Endothelial cell of umbilical vein (primary cell): ENCODE measurements around the gene HMCES. TPM values are rescaled to one million over a fixed set of nuclear protein-coding genes. Genes with fewer than 3 reads are reported as not detected.

Experiments used
- BruUV-seq: library from RNA; stranded (reverse); fragments of 400-500 nt; replicated peaks from 2 replicates; lab custom pipeline; 2021; lab: Mats Ljungman, UMichigan
- CTCF ChIA-PET: fragments of 300-600, 350-600 bp; sonication (Branson Sonifier 250); formaldehyde crosslinking; loops from one replicate; lab custom pipeline; 2021; ENCODE audit warnings: antibody characterized with exemption, inconsistent platforms; lab: Charles Lee
- POLR2A ChIA-PET: fragments of 300-600, 350-600 bp; sonication (Branson Sonifier 250); formaldehyde crosslinking; loops from one replicate; lab custom pipeline; 2021; ENCODE audit warnings: antibody characterized with exemption, inconsistent platforms; lab: Charles Lee
- DNase-seq: peaks from one replicate; pipeline ENCODE4 v3.0.0-alpha.2; 2011; ENCODE audit warnings: low read depth, low spot score
- FAIRE-seq: peaks from 2 replicates; lab custom pipeline; 2011; peaks lifted over from hg19 to GRCh38; lab: Jason Lieb, UNC
- H2AFZ ChIP-seq: 2 replicates; pipeline ENCODE4 v1.6.0; 2012; ENCODE audit warnings: low read depth, low read length, control low read depth, inconsistent platforms
- H3K27ac ChIP-seq: 2 replicates; pipeline ENCODE4 v1.5.1; 2011; ENCODE audit warnings: low read depth, mild to moderate bottlenecking, control low read depth, low read length, moderate library complexity; ENCODE audit not compliant: insufficient read depth
- H3K27me3 ChIP-seq, 2 experiments: 2 replicates each; pipeline versions ENCODE4 v1.6.0 to v1.6.1; 2011; ENCODE audit warnings: low read length in 2 of 2, mixed read lengths in 1 of 2; ENCODE audit not compliant: control insufficient read depth in 2 of 2, insufficient read depth in 2 of 2
- H3K36me3 ChIP-seq, 2 experiments: 2 replicates in 1 of 2; 3 replicates in 1 of 2; pipeline ENCODE4 v1.5.1; 2011; ENCODE audit warnings: low read length in 2 of 2, mild to moderate bottlenecking in 1 of 2, moderate library complexity in 1 of 2; ENCODE audit not compliant: control insufficient read depth in 2 of 2, insufficient read depth in 2 of 2; ENCODE audit errors: extremely low read depth in 1 of 2
- H3K4me1 ChIP-seq: 3 replicates; pipeline ENCODE4 v1.5.1; 2011; ENCODE audit warnings: mild to moderate bottlenecking, low read length; ENCODE audit not compliant: control insufficient read depth, insufficient read depth; ENCODE audit errors: extremely low read depth
- H3K4me2 ChIP-seq: 2 replicates; pipeline ENCODE4 v1.6.1; 2011; ENCODE audit warnings: low read length, control low read depth, mixed read lengths; ENCODE audit not compliant: insufficient read depth
- H3K4me3 ChIP-seq, 3 experiments: fragments of 200-600 bp in 1 of 3; sonication (generic), shearing (Covaris generic) in 1 of 3; replicated peaks in 1 of 3; 2 replicates each; pipeline ENCODE4 v1.5.1; 2011 to 2016; ENCODE audit warnings: control low read depth in 3 of 3, low read length in 3 of 3, mild to moderate bottlenecking in 2 of 3, inconsistent platforms in 1 of 3, low read depth in 1 of 3, moderate library complexity in 1 of 3; ENCODE audit not compliant: insufficient read depth in 1 of 3
- H3K79me2 ChIP-seq: 2 replicates; pipeline ENCODE4 v1.6.0; 2012; ENCODE audit warnings: low read length, inconsistent platforms; ENCODE audit not compliant: control insufficient read depth, insufficient read depth
- H3K9ac ChIP-seq: replicated peaks from 2 replicates; pipeline ENCODE3; 2011; ENCODE audit warnings: low read length, control low read depth; ENCODE audit not compliant: insufficient read depth; ENCODE audit errors: extremely low read depth
- H3K9me1 ChIP-seq: replicated peaks from 3 replicates; pipeline ENCODE4 v1.6.0; 2011; ENCODE audit warnings: mild to moderate bottlenecking, low read length; ENCODE audit not compliant: control insufficient read depth, insufficient read depth; ENCODE audit errors: extremely low read depth
- H3K9me3 ChIP-seq: replicated peaks from 2 replicates; pipeline ENCODE4 v1.5.1; 2012; ENCODE audit warnings: low read length, inconsistent platforms; ENCODE audit not compliant: control insufficient read depth, insufficient read depth
- H4K20me1 ChIP-seq: replicated peaks from 2 replicates; pipeline ENCODE3; 2011; ENCODE audit warnings: mild to moderate bottlenecking, low read length; ENCODE audit not compliant: control insufficient read depth, insufficient read depth; ENCODE audit errors: extremely low read depth
- EZH2 ChIP-seq: IDR thresholded peaks from 2 replicates; pipeline ENCODE4 v1.6.1; 2012; ENCODE audit warnings: borderline replicate concordance, low read depth, mild to moderate bottlenecking, moderate library complexity, low read length, inconsistent platforms; ENCODE audit not compliant: severe bottlenecking
- FOS ChIP-seq: IDR thresholded peaks from 2 replicates; pipeline ENCODE4 v1.6.1; 2011; ENCODE audit warnings: mild to moderate bottlenecking, low read length, moderate library complexity, borderline replicate concordance; ENCODE audit not compliant: insufficient read depth
- GATA2 ChIP-seq: IDR thresholded peaks from 2 replicates; pipeline ENCODE4 v1.7.0; 2011; ENCODE audit warnings: low read depth, mild to moderate bottlenecking, moderate library complexity, mixed read lengths, low read length; ENCODE audit not compliant: insufficient read length, insufficient read depth
- JUN ChIP-seq: IDR thresholded peaks from 2 replicates; pipeline ENCODE4 v1.6.1; 2011; ENCODE audit warnings: borderline replicate concordance, low read depth; ENCODE audit not compliant: insufficient read length, insufficient read depth
- MYC ChIP-seq: IDR thresholded peaks from one replicate; pipeline ENCODE4 v1.6.1; 2011; ENCODE audit warnings: mild to moderate bottlenecking, low read depth, low read length
- POLR2A ChIP-seq: IDR thresholded peaks from 2 replicates; pipeline ENCODE4 v1.6.1; 2012; ENCODE audit warnings: low read depth, mild to moderate bottlenecking, control low read depth, low read length
- POLR2AphosphoS5 ChIP-seq: IDR thresholded peaks from 2 replicates; pipeline ENCODE4 v1.6.1; 2012; ENCODE audit warnings: low read depth, mild to moderate bottlenecking, control low read depth, low read length, moderate library complexity; ENCODE audit not compliant: insufficient read depth
- dilution Hi-C: fragments of 300-500 bp; cut with MboI; formaldehyde crosslinking; loops from one replicate; pipeline ENCODE4 v1.15.0; 2019; ENCODE audit warnings: low sequenced_read_pairs; ENCODE audit not compliant: extremely low pct_ligation_motif_present
- intact Hi-C: fragments of 100-400 bp; cut with micrococcal nuclease; formaldehyde crosslinking; loops from one replicate; pipeline ENCODE4 v1.10.0; 2022
- polyA plus RNA-seq, 4 experiments: library from polyadenylated mRNA; depleted of rRNA in 3 of 4; stranded (reverse) in 3 of 4; unstranded in 1 of 4; fragments of >200 nt; gene quantifications; 2 replicates each; pipeline versions ENCODE4 v1.2.1 to v1.2.3, GENCODE V29; 2011 to 2012; ENCODE audit warnings: missing spikeins in 1 of 4
- total RNA-seq: library from RNA; stranded (reverse); gene quantifications from 2 replicates; pipeline ENCODE4 v1.2.3, GENCODE V29; 2021
- TF ChIP-seq, protein P1 (sequence below): IDR thresholded peaks from 2 replicates; pipeline ENCODE4 v1.6.1; 2011; ENCODE audit not compliant: insufficient read depth, insufficient read length
- TF ChIP-seq, protein P2 (sequence below), 2 donors: IDR thresholded peaks; 1 replicate in 1 of 2; 2 replicates in 1 of 2; pipeline ENCODE4 v1.5.1; 2011; ENCODE audit warnings: low read length in 2 of 2, mild to moderate bottlenecking in 2 of 2, moderate library complexity in 2 of 2, control low read depth in 1 of 2, inconsistent platforms in 1 of 2, low read depth in 1 of 2; ENCODE audit not compliant: insufficient read depth in 1 of 2; ENCODE audit errors: extremely low read depth in 1 of 2

HMCES gene
- total and polyA plus RNA-seq, 2 donors (not counting 3 experiments of a cell fraction or from before 2014, with no cell fraction given), result 30.6 to 40.8 TPM

DNA sequence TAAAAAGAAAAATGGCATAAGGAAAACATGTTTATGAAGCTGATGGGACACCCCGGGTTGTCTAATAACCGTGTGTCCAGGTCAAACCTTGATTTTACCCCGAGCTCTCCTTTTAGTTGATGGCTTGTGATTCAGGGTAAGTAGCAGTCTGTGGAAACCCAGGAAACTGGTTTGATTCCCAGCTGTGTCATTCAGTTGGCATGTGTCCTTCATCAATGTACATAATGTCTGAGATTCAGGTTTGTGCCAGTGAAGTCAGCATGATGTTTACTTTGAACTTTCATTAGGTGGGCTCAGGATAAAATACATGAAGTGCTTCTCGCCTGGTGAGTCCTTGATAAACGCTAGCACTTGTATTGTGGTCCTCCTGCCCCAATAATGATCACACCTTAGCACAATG is 33.5 kb upstream of the HMCES start:
- peaks cover 16% of the 10 kb centered on the region for H3K79me2 ChIP-seq
- DNase-seq (no peak), FAIRE-seq (no peak)
- intact Hi-C loops (loop anchor here (1.0 to 5.0 kb wide), 10 partner anchors 19 to 628 kb away; partner anchors contain the start of genes CNBP, ISY1 and RAB43), dilution Hi-C loops (no loop called here)
- H3K4me3 ChIP-seq, result no peak overlapping the region
- H3K36me3 ChIP-seq, result no peaks in the 10 kb centered on the region
- BruUV-seq, result no TSS peak
- no peaks in the 10 kb centered on the region for H4K20me1 ChIP-seq
- ChIA-PET CTCF (interaction anchor here (0.7 to 6.2 kb wide), 37 partner anchors 10 to 366 kb away, joined by 3 to 111 read pairs (median 7); partner anchors contain the start of gene CNBP), POLR2A (interaction anchor here (0.6 kb wide), 1 partner anchor 198 kb away, joined by 3 read pairs; no protein-coding TSS in a partner anchor)
- peaks cover 11% of the 10 kb centered on the region for H3K4me1 ChIP-seq
- H3K27me3 ChIP-seq, result no peaks in the 10 kb centered on the region
- H3K9me1 ChIP-seq, result no peaks in the 10 kb centered on the region
- no peak overlapping the region for H3K4me2 ChIP-seq
- TF ChIP-seq POLR2A (no peak), EZH2 (no peak), JUN (no peak), POLR2AphosphoS5 (no peak), MYC (no peak), GATA2 (no peak), FOS (no peak)
- TF ChIP-seq, protein P1, sequence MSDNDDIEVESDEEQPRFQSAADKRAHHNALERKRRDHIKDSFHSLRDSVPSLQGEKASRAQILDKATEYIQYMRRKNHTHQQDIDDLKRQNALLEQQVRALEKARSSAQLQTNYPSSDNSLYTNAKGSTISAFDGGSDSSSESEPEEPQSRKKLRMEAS, result no peak
- TF ChIP-seq, protein P2, sequence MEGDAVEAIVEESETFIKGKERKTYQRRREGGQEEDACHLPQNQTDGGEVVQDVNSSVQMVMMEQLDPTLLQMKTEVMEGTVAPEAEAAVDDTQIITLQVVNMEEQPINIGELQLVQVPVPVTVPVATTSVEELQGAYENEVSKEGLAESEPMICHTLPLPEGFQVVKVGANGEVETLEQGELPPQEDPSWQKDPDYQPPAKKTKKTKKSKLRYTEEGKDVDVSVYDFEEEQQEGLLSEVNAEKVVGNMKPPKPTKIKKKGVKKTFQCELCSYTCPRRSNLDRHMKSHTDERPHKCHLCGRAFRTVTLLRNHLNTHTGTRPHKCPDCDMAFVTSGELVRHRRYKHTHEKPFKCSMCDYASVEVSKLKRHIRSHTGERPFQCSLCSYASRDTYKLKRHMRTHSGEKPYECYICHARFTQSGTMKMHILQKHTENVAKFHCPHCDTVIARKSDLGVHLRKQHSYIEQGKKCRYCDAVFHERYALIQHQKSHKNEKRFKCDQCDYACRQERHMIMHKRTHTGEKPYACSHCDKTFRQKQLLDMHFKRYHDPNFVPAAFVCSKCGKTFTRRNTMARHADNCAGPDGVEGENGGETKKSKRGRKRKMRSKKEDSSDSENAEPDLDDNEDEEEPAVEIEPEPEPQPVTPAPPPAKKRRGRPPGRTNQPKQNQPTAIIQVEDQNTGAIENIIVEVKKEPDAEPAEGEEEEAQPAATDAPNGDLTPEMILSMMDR (IDR thresholded peaks at IDR 0.05; ENCODE audit: extremely low read depth in 1 of 2, insufficient read depth in 1 of 2, low read depth in 1 of 2, low read length in 2 of 2), result no peak
- H3K9me3 ChIP-seq, result no peaks in the 10 kb centered on the region
- H3K9ac ChIP-seq, result peak overlapping the region; percentile 2
- no peak overlapping the region for H2AFZ ChIP-seq
- H3K27ac ChIP-seq, result no peak overlapping the region
